Measurements from ENCODE around the gene NAT8L.

The NAT8L gene

GRCh38 chr4:2036327-2036726, 22.8 kb upstream of the NAT8L start:
- no peak for DNase-seq (ENCODE audit: extremely low read depth, low read depth)
- no peak for TF ChIP-seq CTCF (IDR thresholded peaks at IDR 0.05; ENCODE audit: low read depth, low read length, missing control alignments)

GRCh38 chr4:2036866-2037265, 22.3 kb upstream of the NAT8L start:
- no peak for DNase-seq (ENCODE audit: extremely low read depth, low read depth)
- no peak for TF ChIP-seq CTCF (IDR thresholded peaks at IDR 0.05; ENCODE audit: low read depth, low read length, missing control alignments)
- H3K4me3 ChIP-seq (replicated peaks; ENCODE audit: low read depth, low read length): no peak overlapping the region

More at GRCh38 chr4:2036327-2036726, 22.8 kb upstream of the NAT8L start:
- H3K4me3 ChIP-seq (replicated peaks; ENCODE audit: low read depth, low read length): no peak overlapping the region

- DNase-seq (ENCODE audit: extremely low read depth, low read depth): no peak
- no peak for TF ChIP-seq CTCF (IDR thresholded peaks at IDR 0.05; ENCODE audit: low read depth, low read length, missing control alignments)
- H3K4me3 ChIP-seq (replicated peaks; ENCODE audit: low read depth, low read length): peak overlapping the region; percentile 53
Observed at GRCh38 chr4:2040391-2041238, 18.5 kb upstream of the NAT8L start.

GRCh38 chr4:2041239-2042130, 17.6 kb upstream of the NAT8L start:
- H3K4me3 ChIP-seq (replicated peaks; ENCODE audit: low read depth, low read length): peak overlapping the region; percentile 53
- no peak for TF ChIP-seq CTCF (IDR thresholded peaks at IDR 0.05; ENCODE audit: low read depth, low read length, missing control alignments)
- peak; percentile 41 for DNase-seq (ENCODE audit: extremely low read depth, low read depth)

- DNase-seq (ENCODE audit: extremely low read depth, low read depth): no peak
- H3K4me3 ChIP-seq (replicated peaks; ENCODE audit: low read depth, low read length): peak overlapping the region; percentile 53
- TF ChIP-seq CTCF (IDR thresholded peaks at IDR 0.05; ENCODE audit: low read depth, low read length, missing control alignments): no peak
Observed at GRCh38 chr4:2042204-2042946, 16.8 kb upstream of the NAT8L start.

GRCh38 chr4:2042947-2043395, 16.2 kb upstream of the NAT8L start:
- H3K4me3 ChIP-seq (replicated peaks; ENCODE audit: low read depth, low read length): peak overlapping the region; percentile 53
- TF ChIP-seq CTCF (IDR thresholded peaks at IDR 0.05; ENCODE audit: low read depth, low read length, missing control alignments): no peak
- no peak for DNase-seq (ENCODE audit: extremely low read depth, low read depth)

All from HFF-Myc (cell line).